ENCODE results near the gene C1QTNF1. TPM values are rescaled to one million over a fixed set of nuclear protein-coding genes. Genes with fewer than 3 reads are reported as not detected.

The C1QTNF1 gene
- total RNA-seq, 1 experiment from 2014 or later: 4.0 TPM

DNA sequence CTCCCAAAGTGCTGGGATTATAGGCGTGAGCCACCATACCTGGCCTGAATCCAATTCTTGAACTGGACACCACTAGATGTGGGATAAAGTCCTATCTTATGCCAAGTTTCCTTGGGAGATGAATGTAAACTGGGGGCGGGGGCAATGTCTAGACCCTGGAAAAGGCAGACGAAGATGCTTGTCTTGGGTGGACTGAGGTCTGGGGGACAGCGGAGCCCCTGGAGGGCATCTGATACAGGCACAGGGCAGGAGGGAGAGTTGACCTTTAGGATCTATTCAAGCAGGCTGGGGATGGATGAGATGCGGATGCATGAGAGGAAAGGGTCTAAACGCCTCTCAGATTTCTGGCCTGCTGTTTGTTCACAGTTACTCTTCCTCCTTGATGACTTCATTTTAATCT is 11.7 kb downstream of the C1QTNF1 start:
- Histone ChIP-seq H3K4me1 (ENCODE audit: control insufficient read depth in 1 of 2, insufficient read depth in 2 of 2, low read length in 2 of 2) (peaks cover 0 to 4% of the 10 kb centered on the region in 2 experiments; a peak in 2 of 4 replicates), H3K27ac (ENCODE audit: low read depth, low read length) (no peak overlapping the region), H3K9me2 (ENCODE audit: insufficient read depth) (no peaks in the 10 kb centered on the region), H3K4me2 (ENCODE audit: low read length) (no peak overlapping the region), H2AFZ (ENCODE audit: low read depth, low read length, poor library complexity, severe bottlenecking) (no peak overlapping the region), H3K9ac (ENCODE audit: low read length) (no peak overlapping the region), H3K79me2 (ENCODE audit: insufficient read depth, low read length) (no peaks in the 10 kb centered on the region), H3K27me3 (ENCODE audit: insufficient read depth, low read length) (no peaks in the 10 kb centered on the region), H4K20me1 (ENCODE audit: insufficient read depth) (no peaks in the 10 kb centered on the region), H3K9me3 (ENCODE audit: control insufficient read depth in 1 of 2, insufficient read depth in 1 of 2, low read depth in 1 of 2, low read length in 2 of 2) (no peaks in the 10 kb centered on the region), H3K4me3 (replicated peaks in 1 of 2; ENCODE audit: low read depth in 1 of 2, low read length in 2 of 2) (no peak overlapping the region), H3K36me3 (ENCODE audit: control insufficient read depth in 1 of 2, insufficient read depth in 2 of 2, low read length in 2 of 2) (no peaks in the 10 kb centered on the region)
- intact Hi-C loops (cut with micrococcal nuclease): no loop called here
- ChIA-PET RAD21 (ENCODE audit: low non-redundant PET in 1 of 2, low total read pairs in 2 of 2, uncharacterized antibody in 2 of 2, unreplicated experiment in 2 of 2) (no interaction called here), POLR2A (interaction anchor here (2.6 kb wide), 1 partner anchor 9 kb away, joined by 8 read pairs; no protein-coding TSS in a partner anchor), CTCF (interaction anchor here (1.7 to 2.4 kb wide), 6 partner anchors 7 to 356 kb away, joined by 4 to 16 read pairs (median 10); no protein-coding TSS in a partner anchor)
- DNase-seq (ENCODE audit: low read depth, low spot score) (no peak), ATAC-seq (no peak)
- BruUV-seq (replicated peaks): no TSS peak
- TF ChIP-seq YY1 (IDR thresholded peaks at IDR 0.05; ENCODE audit: extremely low read depth, insufficient replicate concordance, low read depth, low read length) (no peak), EZH2 (IDR thresholded peaks at IDR 0.05) (no peak), CBX3 (IDR thresholded peaks at IDR 0.05; ENCODE audit: low read depth) (no peak), ZNF274 (IDR thresholded peaks at IDR 0.05; ENCODE audit: low read depth, low read length) (no peak), EZH2phosphoT487 (IDR thresholded peaks at IDR 0.05; ENCODE audit: borderline replicate concordance) (no peak)
- TF ChIP-seq, protein P1, sequence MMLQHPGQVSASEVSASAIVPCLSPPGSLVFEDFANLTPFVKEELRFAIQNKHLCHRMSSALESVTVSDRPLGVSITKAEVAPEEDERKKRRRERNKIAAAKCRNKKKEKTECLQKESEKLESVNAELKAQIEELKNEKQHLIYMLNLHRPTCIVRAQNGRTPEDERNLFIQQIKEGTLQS (IDR thresholded peaks at IDR 0.05): no peak
- TF ChIP-seq, protein P2, sequence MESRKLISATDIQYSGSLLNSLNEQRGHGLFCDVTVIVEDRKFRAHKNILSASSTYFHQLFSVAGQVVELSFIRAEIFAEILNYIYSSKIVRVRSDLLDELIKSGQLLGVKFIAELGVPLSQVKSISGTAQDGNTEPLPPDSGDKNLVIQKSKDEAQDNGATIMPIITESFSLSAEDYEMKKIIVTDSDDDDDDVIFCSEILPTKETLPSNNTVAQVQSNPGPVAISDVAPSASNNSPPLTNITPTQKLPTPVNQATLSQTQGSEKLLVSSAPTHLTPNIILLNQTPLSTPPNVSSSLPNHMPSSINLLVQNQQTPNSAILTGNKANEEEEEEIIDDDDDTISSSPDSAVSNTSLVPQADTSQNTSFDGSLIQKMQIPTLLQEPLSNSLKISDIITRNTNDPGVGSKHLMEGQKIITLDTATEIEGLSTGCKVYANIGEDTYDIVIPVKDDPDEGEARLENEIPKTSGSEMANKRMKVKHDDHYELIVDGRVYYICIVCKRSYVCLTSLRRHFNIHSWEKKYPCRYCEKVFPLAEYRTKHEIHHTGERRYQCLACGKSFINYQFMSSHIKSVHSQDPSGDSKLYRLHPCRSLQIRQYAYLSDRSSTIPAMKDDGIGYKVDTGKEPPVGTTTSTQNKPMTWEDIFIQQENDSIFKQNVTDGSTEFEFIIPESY (IDR thresholded peaks at IDR 0.05; ENCODE audit: extremely low read depth, insufficient replicate concordance, low read length): no peak

Measured in HCT116 (cell line).